Measurements from ENCODE around the gene KRTAP3-2. TPM values are rescaled to one million over a fixed set of nuclear protein-coding genes. Genes with fewer than 3 reads are reported as not detected.
"Not testable (repeated sequence)": the region's sequence is repeated elsewhere in the genome, so short reads cannot be mapped to it uniquely, and the experiment has no call there.

The KRTAP3-2 gene
- total RNA-seq, 1 experiment from 2014 or later, result not detected

GRCh38 chr17:41037853-41038350, 38.2 kb upstream of the KRTAP3-2 start:
- no peak for TF ChIP-seq CTCF (IDR thresholded peaks at IDR 0.05; ENCODE audit: unreplicated experiment)
- H3K4me3 Mint-ChIP-seq (ENCODE audit: unreplicated experiment), result no peak overlapping the region
- no peak for DNase-seq (ENCODE audit: unreplicated experiment)
- no peaks in the 10 kb centered on the region for H3K27me3 Mint-ChIP-seq (ENCODE audit: insufficient read depth, unreplicated experiment)
- no peaks in the 10 kb centered on the region for H3K9me3 Mint-ChIP-seq (ENCODE audit: unreplicated experiment)
- ChIA-PET POLR2A (interaction anchor here (0.6 kb wide), 1 partner anchor 128 kb away, joined by 3 read pairs; no protein-coding TSS in a partner anchor), CTCF (no interaction called here)
- no peaks in the 10 kb centered on the region for H3K4me1 Mint-ChIP-seq (ENCODE audit: insufficient read depth, unreplicated experiment)
- H3K27ac Mint-ChIP-seq (ENCODE audit: low read depth, unreplicated experiment), result no peak overlapping the region
- BruUV-seq (replicated peaks), result no TSS peak
- no peaks in the 10 kb centered on the region for H3K36me3 Mint-ChIP-seq (ENCODE audit: insufficient read depth, unreplicated experiment)
- intact Hi-C loops (cut with micrococcal nuclease), result no loop called here

GRCh38 chr17:41034346-41034935, 34.7 kb upstream of the KRTAP3-2 start, which contains the start of gene KRTAP1-3:
Gene KRTAP1-3 (minus strand): TSS chr17:41034874. CDS start chr17:41034821, 53 bp downstream.
- intact Hi-C loops (cut with micrococcal nuclease); DNase-seq (ENCODE audit: unreplicated experiment); BruUV-seq (replicated peaks): not testable (repeated sequence)

GRCh38 chr17:41029633-41030245, 30.0 kb upstream of the KRTAP3-2 start, which contains the start of gene KRTAP1-4:
Gene KRTAP1-4 (minus strand): TSS chr17:41030195. CDS start chr17:41030078, 117 bp downstream.
- POLR2A ChIA-PET, result interaction anchor here (0.5 to 1.5 kb wide), 2 partner anchors 9 to 1252 kb away, joined by 3 to 4 read pairs; no protein-coding TSS in a partner anchor
- intact Hi-C loops (cut with micrococcal nuclease), result no loop called here
- Mint-ChIP-seq H3K4me3 (ENCODE audit: unreplicated experiment) (no peak within 1 kb of the TSS), H3K36me3 (ENCODE audit: insufficient read depth, unreplicated experiment) (no peaks in the 10 kb centered on the region), H3K27ac (ENCODE audit: low read depth, unreplicated experiment) (no peak within 1 kb of the TSS), H3K9me3 (ENCODE audit: unreplicated experiment) (no peaks in the 10 kb centered on the region), H3K27me3 (ENCODE audit: insufficient read depth, unreplicated experiment) (no peaks in the 10 kb centered on the region), H3K4me1 (ENCODE audit: insufficient read depth, unreplicated experiment) (no peaks in the 10 kb centered on the region)
- TF ChIP-seq CTCF (IDR thresholded peaks at IDR 0.05; ENCODE audit: unreplicated experiment), result no peak
- no peak for DNase-seq (ENCODE audit: unreplicated experiment)
- CTCF ChIA-PET, result interaction anchor here (1.1 to 1.2 kb wide), 2 partner anchors 293 to 519 kb away, joined by 3 read pairs; no protein-coding TSS in a partner anchor
- BruUV-seq (replicated peaks), result no TSS peak

More at GRCh38 chr17:41034346-41034935, 34.7 kb upstream of the KRTAP3-2 start, which contains the start of gene KRTAP1-3:
- H3K27me3 Mint-ChIP-seq (ENCODE audit: insufficient read depth, unreplicated experiment); H3K36me3 Mint-ChIP-seq (ENCODE audit: insufficient read depth, unreplicated experiment); H3K4me1 Mint-ChIP-seq (ENCODE audit: insufficient read depth, unreplicated experiment); H3K9me3 Mint-ChIP-seq (ENCODE audit: unreplicated experiment); H3K4me3 Mint-ChIP-seq (ENCODE audit: unreplicated experiment); H3K27ac Mint-ChIP-seq (ENCODE audit: low read depth, unreplicated experiment): not testable (repeated sequence)
- CTCF ChIA-PET, result interaction anchor here (0.6 kb wide), 1 partner anchor 227 kb away, joined by 3 read pairs; no protein-coding TSS in a partner anchor
- POLR2A ChIA-PET, result interaction anchor here (0.7 kb wide), 1 partner anchor 644 kb away, joined by 4 read pairs; no protein-coding TSS in a partner anchor

- intact Hi-C loops (cut with micrococcal nuclease), result no loop called here
- DNase-seq (ENCODE audit: unreplicated experiment), result peak; percentile 38
- ChIA-PET POLR2A (interaction anchor here (0.6 kb wide), 1 partner anchor 370 kb away, joined by 3 read pairs; no protein-coding TSS in a partner anchor), CTCF (interaction anchor here (0.6 kb wide), 1 partner anchor 329 kb away, joined by 3 read pairs; no protein-coding TSS in a partner anchor)
- Mint-ChIP-seq H3K9me3 (ENCODE audit: unreplicated experiment) (no peaks in the 10 kb centered on the region), H3K27ac (ENCODE audit: low read depth, unreplicated experiment) (peak within 1 kb of the TSS; percentile 14), H3K27me3 (ENCODE audit: insufficient read depth, unreplicated experiment) (no peaks in the 10 kb centered on the region), H3K4me3 (ENCODE audit: unreplicated experiment) (no peak within 1 kb of the TSS), H3K36me3 (ENCODE audit: insufficient read depth, unreplicated experiment) (no peaks in the 10 kb centered on the region), H3K4me1 (ENCODE audit: insufficient read depth, unreplicated experiment) (no peaks in the 10 kb centered on the region)
- no peak for TF ChIP-seq CTCF (IDR thresholded peaks at IDR 0.05; ENCODE audit: unreplicated experiment)
- no TSS peak for BruUV-seq (replicated peaks)
Observed at GRCh38 chr17:41026715-41027471, 27.2 kb upstream of the KRTAP3-2 start, which contains the start of gene KRTAP1-5. Gene KRTAP1-5 (minus strand): TSS chr17:41027208. CDS start chr17:41027155, 53 bp downstream.

All from MCF 10A (cell line).